BLaER1 (cell line): ENCODE measurements around the gene CA12.

ENCODE experiments used
- H3K27ac ChIP-seq: shearing (Covaris generic); formaldehyde crosslinking; 2 replicates; pipeline ENCODE4 v1.8.1; 2022
- H3K27me3 ChIP-seq: shearing (Covaris generic); formaldehyde crosslinking; 2 replicates; pipeline ENCODE4 v1.8.1; 2022
- H3K36me3 ChIP-seq: shearing (Covaris generic); formaldehyde crosslinking; 2 replicates; pipeline ENCODE4 v1.8.1; 2022
- H3K4me1 ChIP-seq: shearing (Covaris generic); formaldehyde crosslinking; 2 replicates; pipeline ENCODE4 v1.8.1; 2022
- H3K4me2 ChIP-seq: shearing (Covaris generic); formaldehyde crosslinking; 2 replicates; pipeline ENCODE4 v1.8.1; 2022
- H3K4me3 ChIP-seq: shearing (Covaris generic); formaldehyde crosslinking; 2 replicates; pipeline ENCODE4 v1.8.1; 2022
- H3K9ac ChIP-seq: shearing (Covaris generic); formaldehyde crosslinking; 2 replicates; pipeline ENCODE4 v1.8.1; 2022
- H3K9me3 ChIP-seq: shearing (Covaris generic); formaldehyde crosslinking; 2 replicates; pipeline ENCODE4 v1.8.1; 2022
- H4K20me1 ChIP-seq: shearing (Covaris generic); formaldehyde crosslinking; 2 replicates; pipeline ENCODE4 v1.8.1; 2022
- Cebpa-rat ChIP-seq: shearing (Covaris generic); IDR thresholded peaks from 2 replicates; pipeline ENCODE4 v1.8.1; 2022

Gene CA12

DNA sequence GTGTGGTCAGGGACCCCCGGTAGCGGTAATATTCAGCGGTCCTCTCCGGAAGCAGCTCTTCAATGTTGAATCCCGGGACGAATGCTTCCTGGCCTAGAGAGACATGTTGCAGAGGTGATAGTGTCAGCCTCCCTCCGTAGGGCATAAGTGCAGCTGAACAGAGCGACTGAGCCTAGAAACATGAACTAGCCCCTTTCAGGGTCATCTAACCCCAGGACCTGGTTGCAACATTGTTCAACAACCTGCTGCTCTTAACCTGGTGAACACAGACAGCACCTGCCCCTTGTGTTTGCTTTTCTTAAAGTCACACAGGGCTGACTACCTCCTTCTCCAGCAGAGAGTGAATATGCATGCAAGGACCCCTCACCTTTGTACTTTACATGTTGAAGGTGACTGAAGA lies 41.3 kb downstream of the CA12 start:
- no peak for TF ChIP-seq Cebpa-rat
- H3K27ac ChIP-seq: no peak overlapping the region
- no peak overlapping the region for H3K4me3 ChIP-seq
- no peaks in the 10 kb centered on the region for H3K36me3 ChIP-seq
- H3K9me3 ChIP-seq: no peaks in the 10 kb centered on the region
- no peaks in the 10 kb centered on the region for H3K27me3 ChIP-seq
- no peak overlapping the region for H3K4me2 ChIP-seq
- H3K9ac ChIP-seq: no peak overlapping the region
- H4K20me1 ChIP-seq: no peaks in the 10 kb centered on the region
- H3K4me1 ChIP-seq: peaks cover 45% of the 10 kb centered on the region

DNA sequence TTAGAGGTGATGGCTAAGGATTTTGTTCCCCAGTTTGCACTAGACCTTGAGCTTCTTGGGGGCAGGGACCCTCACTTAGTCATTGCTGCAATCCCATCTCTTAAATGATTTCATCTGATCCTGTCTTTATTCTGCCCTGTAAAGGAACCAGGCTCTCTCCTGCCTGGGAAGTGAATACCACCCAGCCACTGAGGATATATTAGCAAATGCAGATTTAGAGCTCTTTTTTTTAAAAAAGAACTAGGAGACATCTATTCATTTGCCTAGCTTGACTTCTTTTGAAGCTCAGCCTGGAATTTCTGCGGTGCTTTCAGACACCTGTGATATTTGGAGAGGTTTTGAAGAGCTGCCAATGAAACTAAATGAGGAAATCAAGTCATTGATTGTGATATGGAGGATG lies 41.8 kb downstream of the CA12 start:
- Histone ChIP-seq H3K9me3 (no peaks in the 10 kb centered on the region), H3K36me3 (no peaks in the 10 kb centered on the region), H3K9ac (no peak overlapping the region), H3K4me3 (no peak overlapping the region), H4K20me1 (no peaks in the 10 kb centered on the region), H3K27me3 (no peaks in the 10 kb centered on the region), H3K27ac (no peak overlapping the region), H3K4me1 (peaks cover 39% of the 10 kb centered on the region), H3K4me2 (no peak overlapping the region)
- no peak for TF ChIP-seq Cebpa-rat

DNA sequence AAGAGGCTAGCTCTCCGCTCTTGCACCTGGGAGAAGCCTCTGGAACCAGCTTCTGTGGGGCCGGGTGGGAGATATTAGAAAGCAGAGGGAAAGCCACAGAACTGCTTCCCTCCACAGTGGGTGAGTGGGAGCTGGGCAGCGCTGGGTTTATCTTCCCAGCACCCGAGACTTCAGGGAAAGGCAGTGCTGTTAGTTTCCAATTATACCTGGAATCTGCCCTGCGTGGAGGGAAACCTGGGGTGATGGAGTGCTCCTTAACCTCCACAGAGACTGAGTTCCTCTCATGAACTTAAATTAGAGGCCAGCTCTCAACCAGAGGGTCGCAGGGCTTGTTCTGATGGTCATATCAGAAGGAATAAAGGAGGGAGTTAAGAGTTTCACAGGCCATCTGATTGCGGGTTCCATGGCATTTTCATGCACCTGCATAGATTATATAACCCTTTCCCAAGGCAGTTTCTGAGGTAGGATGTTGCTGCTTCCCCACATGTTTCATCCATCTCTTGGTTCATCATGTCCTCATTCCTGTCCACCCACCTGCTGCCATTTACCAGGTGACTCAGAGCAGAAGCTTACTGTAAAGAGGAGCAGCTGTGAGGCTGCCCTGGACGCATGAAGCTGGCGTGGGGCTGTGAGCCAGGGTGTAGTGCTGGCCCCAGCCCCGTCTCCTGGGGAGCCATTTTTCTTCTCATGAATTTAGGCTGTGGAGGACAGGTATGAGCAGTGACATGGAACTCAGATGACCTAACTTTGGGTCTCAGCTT lies 42.5 kb downstream of the CA12 start:
- Histone ChIP-seq H3K4me2 (peak overlapping the region; percentile 68), H3K36me3 (no peaks in the 10 kb centered on the region), H3K4me3 (no peak overlapping the region), H3K27me3 (no peaks in the 10 kb centered on the region), H3K9me3 (no peaks in the 10 kb centered on the region), H3K27ac (no peak overlapping the region), H3K4me1 (peaks cover 33% of the 10 kb centered on the region), H3K9ac (no peak overlapping the region), H4K20me1 (no peaks in the 10 kb centered on the region)
- no peak for TF ChIP-seq Cebpa-rat

DNA sequence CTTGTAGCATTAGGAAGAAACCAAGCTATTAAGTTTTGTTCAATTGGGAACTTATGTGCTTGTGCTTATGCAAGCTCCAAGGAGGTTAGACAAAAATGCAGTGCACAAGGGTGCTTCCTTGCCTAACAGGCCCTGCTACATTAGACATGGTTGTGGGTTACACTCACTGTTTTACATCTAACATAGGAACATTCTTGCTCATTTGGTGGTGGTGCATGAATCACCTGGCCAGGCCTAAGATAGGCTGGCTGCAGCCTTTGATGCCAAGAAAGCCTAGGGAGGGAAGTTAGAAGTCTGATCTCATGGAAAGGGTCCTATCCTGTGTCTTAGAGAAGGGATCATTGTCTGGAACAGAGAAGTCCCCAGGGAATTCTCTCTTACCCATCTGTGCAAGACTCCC lies 43.5 kb downstream of the CA12 start:
- Histone ChIP-seq H3K4me2 (peak overlapping the region; percentile 68), H3K36me3 (no peaks in the 10 kb centered on the region), H3K9me3 (no peaks in the 10 kb centered on the region), H4K20me1 (no peaks in the 10 kb centered on the region), H3K4me1 (peaks cover 23% of the 10 kb centered on the region), H3K9ac (no peak overlapping the region), H3K27ac (no peak overlapping the region), H3K4me3 (no peak overlapping the region), H3K27me3 (no peaks in the 10 kb centered on the region)
- no peak for TF ChIP-seq Cebpa-rat

DNA sequence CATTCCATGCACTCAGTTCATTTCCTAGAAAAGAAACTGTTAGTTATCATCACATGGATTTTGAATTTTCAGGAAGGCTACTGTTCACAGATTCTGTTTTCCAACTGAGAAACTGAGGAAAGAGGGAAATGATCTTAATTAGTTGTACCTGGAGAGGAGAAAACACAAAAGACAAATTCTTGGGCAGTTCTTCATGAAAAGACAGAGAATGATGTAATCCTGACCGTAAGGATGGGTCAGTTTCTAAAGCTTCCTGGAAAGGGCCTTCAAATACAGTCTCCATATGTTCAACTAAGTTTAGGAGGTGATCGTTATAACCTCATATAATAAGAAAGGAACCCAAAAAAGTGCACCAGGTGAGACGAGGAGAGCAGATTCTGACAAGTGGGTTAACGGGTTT lies 44.6 kb downstream of the CA12 start:
- H3K4me3 ChIP-seq: no peak overlapping the region
- H4K20me1 ChIP-seq: no peaks in the 10 kb centered on the region
- H3K27ac ChIP-seq: no peak overlapping the region
- H3K4me1 ChIP-seq: peaks cover 26% of the 10 kb centered on the region
- H3K36me3 ChIP-seq: no peaks in the 10 kb centered on the region
- no peak for TF ChIP-seq Cebpa-rat
- no peaks in the 10 kb centered on the region for H3K9me3 ChIP-seq
- no peaks in the 10 kb centered on the region for H3K27me3 ChIP-seq
- no peak overlapping the region for H3K9ac ChIP-seq
- H3K4me2 ChIP-seq: no peak overlapping the region

DNA sequence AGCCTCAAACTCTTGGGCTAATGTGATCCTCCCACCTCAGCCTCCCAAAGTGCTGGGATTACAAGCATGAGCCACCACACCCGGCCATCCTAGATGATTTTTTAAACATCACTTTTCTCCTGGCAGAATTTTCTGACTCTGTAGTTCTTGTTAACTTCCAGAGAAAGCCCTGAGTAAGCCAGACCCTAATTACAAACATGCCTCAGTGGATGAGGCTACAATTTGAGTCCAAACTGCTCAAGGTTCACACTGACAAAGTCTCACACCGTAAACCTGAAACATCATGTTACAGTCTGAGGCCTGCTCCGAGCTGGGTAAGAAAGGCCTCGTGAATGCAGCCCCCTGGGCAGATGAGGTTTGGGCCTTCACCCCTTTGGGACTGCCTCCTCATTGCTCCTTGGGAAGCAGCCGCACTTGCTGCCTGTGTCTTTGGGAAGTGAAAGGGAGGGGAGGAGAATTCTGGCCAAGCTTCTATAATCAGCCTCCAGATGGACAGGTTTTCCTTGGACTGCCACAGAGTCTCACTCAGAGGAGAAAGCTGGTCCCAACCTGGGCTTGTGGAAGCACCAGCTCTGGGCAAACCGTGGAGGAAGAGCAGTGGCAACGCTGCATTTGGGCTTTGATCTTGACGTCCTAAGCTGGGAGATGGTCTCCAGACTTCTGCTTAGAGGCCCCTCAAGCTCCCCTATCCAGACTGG lies 46.0 kb downstream of the CA12 start:
- Histone ChIP-seq H3K4me3 (no peak overlapping the region), H3K4me1 (peaks cover 27% of the 10 kb centered on the region), H3K27ac (no peak overlapping the region), H3K36me3 (no peaks in the 10 kb centered on the region), H3K9me3 (no peaks in the 10 kb centered on the region), H3K9ac (no peak overlapping the region), H3K4me2 (no peak overlapping the region), H3K27me3 (no peaks in the 10 kb centered on the region), H4K20me1 (no peaks in the 10 kb centered on the region)
- TF ChIP-seq Cebpa-rat: no peak

DNA sequence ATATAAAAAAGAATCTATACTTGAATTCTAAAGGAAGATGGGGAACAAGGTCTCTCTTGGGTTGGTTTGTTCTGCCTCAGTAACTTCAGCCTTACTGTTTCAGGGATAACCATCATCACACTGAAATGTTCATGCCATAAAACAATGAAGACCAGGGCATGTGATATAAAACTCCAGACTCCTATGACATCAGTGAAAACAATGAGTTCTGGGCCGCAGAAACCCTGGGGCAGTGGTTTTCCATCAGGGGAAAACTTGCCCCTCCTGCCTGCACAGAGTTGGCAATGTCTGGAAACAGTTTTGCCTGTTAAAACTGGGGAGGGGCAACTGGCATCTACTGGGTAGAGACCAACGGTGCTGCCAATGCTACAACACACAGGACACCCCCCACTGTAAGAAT lies 46.8 kb downstream of the CA12 start:
- Histone ChIP-seq H3K4me1 (peaks cover 30% of the 10 kb centered on the region), H3K27me3 (no peaks in the 10 kb centered on the region), H3K9ac (no peak overlapping the region), H3K4me2 (no peak overlapping the region), H3K9me3 (no peaks in the 10 kb centered on the region), H4K20me1 (no peaks in the 10 kb centered on the region), H3K36me3 (no peaks in the 10 kb centered on the region), H3K4me3 (no peak overlapping the region), H3K27ac (no peak overlapping the region)
- no peak for TF ChIP-seq Cebpa-rat

DNA sequence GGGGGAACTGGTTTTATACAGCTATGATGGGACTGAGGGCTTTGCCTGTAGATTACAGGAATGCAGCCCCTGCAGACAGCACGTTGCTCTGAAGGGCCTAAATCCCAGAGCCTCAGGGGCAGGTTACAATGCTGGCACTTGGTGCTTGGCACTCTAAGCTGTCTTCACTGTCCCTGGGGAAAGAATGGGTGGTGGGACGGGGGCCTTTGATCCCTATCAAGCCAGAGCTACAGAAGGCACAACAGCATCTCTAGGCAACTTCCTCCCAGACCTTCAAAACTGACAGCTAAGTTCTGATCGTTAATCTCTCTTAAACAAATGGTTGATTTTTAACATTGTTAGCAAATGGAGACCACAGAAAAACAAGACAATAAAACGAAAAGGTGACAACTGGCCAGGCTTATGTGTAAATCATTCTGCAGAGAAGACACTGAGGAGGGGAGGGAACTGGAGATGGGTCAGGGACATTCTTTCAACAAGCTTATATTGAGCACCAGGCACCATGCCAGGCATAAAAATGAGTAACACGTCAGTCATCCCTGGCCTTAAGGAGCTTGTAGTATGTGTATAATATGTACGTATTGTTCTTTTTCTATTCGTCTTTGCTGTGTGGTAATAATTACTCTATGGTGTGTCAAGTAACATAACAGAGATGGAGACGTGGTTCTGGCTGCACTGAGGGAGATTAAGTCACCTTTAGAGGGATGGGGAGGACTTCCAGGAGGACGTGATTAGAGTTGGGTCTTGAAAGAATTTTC lies 49.1 kb downstream of the CA12 start:
- Histone ChIP-seq H3K9ac (no peak overlapping the region), H3K4me1 (peaks cover 32% of the 10 kb centered on the region), H3K27ac (no peak overlapping the region), H3K4me3 (no peak overlapping the region), H3K4me2 (peak overlapping the region; percentile 47), H4K20me1 (no peaks in the 10 kb centered on the region), H3K36me3 (no peaks in the 10 kb centered on the region), H3K9me3 (no peaks in the 10 kb centered on the region), H3K27me3 (no peaks in the 10 kb centered on the region)
- no peak for TF ChIP-seq Cebpa-rat

DNA sequence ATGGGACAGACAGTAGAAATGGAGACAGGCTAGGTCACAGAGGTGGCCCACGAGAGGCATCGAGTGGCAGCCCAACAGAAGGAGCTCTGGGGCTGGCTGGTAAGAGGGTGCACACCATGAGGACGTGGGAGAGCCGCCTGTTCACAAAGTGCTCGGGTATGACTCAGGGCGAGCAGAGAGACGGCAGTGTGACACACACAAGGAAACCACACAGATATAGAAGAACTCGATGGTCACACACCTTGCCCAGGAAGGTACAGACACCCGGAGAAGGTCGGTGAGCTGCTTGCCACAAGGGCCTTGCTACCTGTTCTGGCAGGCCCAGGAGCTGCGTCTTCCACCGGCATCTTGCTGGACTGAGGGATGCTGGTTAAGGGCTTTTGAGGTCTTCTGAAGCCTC lies 50.2 kb downstream of the CA12 start:
- H3K36me3 ChIP-seq: no peaks in the 10 kb centered on the region
- no peak overlapping the region for H3K4me2 ChIP-seq
- H3K4me3 ChIP-seq: no peak overlapping the region
- no peak overlapping the region for H3K27ac ChIP-seq
- H4K20me1 ChIP-seq: no peaks in the 10 kb centered on the region
- no peak for TF ChIP-seq Cebpa-rat
- no peaks in the 10 kb centered on the region for H3K27me3 ChIP-seq
- H3K9me3 ChIP-seq: no peaks in the 10 kb centered on the region
- H3K4me1 ChIP-seq: peaks cover 34% of the 10 kb centered on the region
- no peak overlapping the region for H3K9ac ChIP-seq

DNA sequence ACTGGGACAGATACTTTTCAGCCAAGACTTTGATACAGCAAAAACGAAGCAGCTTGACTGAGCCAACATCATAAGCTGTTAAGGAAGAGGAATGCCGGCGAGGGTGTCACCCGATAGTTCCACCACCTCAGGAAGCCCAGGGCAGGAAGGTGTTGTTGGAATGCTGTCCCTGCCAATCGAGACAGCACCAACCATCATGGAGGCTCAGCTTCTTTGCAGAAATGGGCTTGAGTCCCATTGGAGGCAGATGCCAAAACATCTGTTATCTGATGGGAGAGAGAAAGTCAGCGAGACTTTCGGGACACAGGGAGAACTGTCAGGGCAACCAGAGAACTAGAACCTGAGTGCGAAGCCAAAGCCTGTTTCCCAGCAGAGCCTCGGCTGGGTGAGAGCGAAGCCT lies 50.7 kb downstream of the CA12 start:
- H3K4me3 ChIP-seq: no peak overlapping the region
- no peaks in the 10 kb centered on the region for H3K27me3 ChIP-seq
- H3K9ac ChIP-seq: no peak overlapping the region
- no peak overlapping the region for H3K4me2 ChIP-seq
- H3K4me1 ChIP-seq: peaks cover 34% of the 10 kb centered on the region
- H4K20me1 ChIP-seq: no peaks in the 10 kb centered on the region
- H3K36me3 ChIP-seq: no peaks in the 10 kb centered on the region
- no peaks in the 10 kb centered on the region for H3K9me3 ChIP-seq
- no peak overlapping the region for H3K27ac ChIP-seq
- TF ChIP-seq Cebpa-rat: no peak
